DMS53 treated with DMSO at 0.1 percent for 48 hours (cell line): ENCODE measurements around the gene CPNE2.
"Not testable (repeated sequence)": the region's sequence is repeated elsewhere in the genome, so short reads cannot be mapped to it uniquely, and the experiment has no call there.

Source experiments
- DNase-seq: peaks from one replicate; lab custom pipeline; 2025; ENCODE audit not compliant: unreplicated experiment; lab: John Stamatoyannopoulos, UW

Gene CPNE2

GRCh38 chr16:57091975-57092785 lies at the start of gene CPNE2:
Gene CPNE2, plus strand, starts transcription at chr16:57092583. Its CDS starts 18,160 bp downstream, at chr16:57110743.
- DNase-seq: peak; percentile 24

GRCh38 chr16:57043248-57043647 lies 49.1 kb upstream of the CPNE2 start:
- no peak for DNase-seq

DNA sequence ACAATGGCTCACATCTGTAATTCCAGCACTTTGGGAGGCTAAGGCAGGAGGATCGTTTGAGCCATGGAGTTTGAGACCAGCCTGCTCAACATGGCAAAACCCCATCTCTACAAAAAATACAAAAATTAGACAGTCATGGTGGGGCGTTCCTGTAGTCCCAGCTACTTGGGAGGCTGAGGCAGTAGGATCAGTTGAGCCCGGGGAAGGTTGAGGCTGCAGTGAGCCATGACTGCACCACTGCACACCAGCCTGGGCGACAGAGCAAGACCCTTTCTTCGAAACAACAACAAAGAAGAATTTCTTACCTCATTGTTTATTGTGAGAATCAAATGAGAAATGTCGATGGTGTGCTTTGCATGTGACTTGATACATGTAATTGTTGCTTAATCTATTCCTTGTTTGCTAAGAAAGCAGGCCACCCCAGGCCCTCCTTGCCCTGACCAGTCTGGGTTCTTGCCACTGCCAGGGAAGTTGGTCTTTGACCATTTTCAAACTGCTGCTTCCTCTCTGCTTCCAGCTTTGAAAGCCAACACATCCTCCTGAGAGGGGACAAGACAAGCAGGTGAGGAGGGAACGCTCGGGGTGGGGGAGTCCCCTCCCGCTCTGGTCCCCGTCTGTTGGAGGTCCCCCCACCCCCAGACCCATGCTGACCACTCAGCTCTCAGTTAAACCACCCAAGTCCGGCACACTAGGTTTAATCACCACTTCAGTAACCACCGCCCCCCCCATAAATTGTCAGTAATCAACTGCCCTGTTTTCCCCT lies 47.3 kb upstream of the CPNE2 start:
- DNase-seq: no peak

GRCh38 chr16:57045694-57046381 lies 46.5 kb upstream of the CPNE2 start:
- no peak for DNase-seq

DNA sequence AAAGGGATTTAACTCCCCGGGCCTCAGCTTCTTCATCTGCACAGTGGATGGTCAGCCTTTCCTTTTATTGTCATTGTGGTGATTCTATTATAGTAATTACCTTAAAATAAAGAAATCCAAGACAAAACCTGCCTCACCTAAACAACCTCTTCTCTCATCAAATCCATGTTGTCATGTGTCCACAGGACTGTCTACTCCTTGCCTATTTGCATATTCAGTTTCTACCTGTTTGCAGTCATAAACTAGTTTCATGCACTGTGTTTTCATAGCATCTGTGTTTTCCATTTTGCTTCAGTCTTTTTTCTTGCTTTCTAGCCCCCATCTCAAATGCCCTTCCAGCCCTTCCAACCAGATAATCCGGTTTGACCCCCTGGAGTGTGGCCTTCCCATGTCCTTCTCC lies 44.3 kb upstream of the CPNE2 start:
- no peak for DNase-seq

DNA sequence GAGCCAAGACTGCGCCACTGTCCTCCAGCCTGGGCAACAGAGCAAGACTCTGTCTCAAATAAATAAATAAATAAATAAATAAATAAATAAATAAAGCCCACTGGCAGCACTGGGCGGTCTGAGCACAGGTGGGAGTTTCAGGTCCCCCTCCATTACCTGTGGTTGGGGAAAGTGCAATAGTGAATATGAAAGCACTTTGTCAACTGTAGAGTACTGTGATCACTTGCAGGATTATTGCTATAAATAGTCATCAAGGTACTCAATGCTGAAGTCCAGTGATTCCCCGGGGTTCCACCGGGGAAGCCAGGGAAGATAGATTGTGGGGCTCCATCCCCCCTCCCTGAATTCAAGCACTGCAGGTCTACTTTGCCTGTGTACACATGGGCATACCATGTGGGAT lies 42.7 kb upstream of the CPNE2 start:
- no peak for DNase-seq

GRCh38 chr16:57051696-57052228 lies 40.6 kb upstream of the CPNE2 start:
- no peak for DNase-seq

DNA sequence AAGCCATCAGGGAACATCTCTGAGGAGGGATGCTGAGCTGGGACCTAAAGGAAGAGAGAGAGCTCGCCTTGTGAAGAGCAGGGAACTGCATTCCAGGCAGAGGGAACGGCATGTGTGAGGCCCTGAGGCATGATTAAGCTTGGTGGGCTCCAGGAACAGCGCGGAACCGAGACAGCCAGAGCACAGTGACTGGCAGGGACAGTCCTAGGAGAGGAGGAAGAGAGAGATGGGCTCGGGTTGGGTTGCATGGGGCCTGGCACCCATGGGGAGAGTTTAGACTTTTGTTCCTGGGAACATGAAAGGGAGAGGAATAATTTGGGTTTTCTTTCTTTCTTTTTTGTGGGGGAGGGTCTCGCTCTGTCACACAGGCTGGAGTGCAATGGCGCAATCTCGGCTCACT lies 39.2 kb upstream of the CPNE2 start:
- DNase-seq: no peak

DNA sequence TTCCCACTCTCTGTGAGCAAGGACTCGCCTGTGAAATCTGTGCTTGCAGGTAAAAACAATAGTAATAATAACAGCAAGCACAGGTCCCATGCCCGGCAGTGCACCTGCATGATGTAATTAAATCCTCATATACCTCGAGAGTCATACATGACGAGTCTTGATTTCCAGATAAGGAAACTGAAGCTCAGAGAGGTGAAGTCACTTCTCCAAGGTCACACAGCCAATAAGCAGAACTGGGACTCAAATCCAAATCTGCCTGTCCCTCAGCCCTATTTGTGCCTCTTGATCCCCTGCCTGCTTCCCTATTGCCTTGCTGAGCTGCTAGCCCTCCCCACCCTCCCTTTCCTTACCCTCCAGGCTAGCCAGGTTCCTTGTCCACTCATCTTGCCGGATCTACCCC lies 38.0 kb upstream of the CPNE2 start:
- DNase-seq: no peak

- DNase-seq: no peak
These were observed 37.6 kb upstream of the CPNE2 start for GRCh38 chr16:57054771-57055170.

GRCh38 chr16:57055671-57056070 lies 36.7 kb upstream of the CPNE2 start:
- DNase-seq: no peak

- DNase-seq: no peak
These were observed 34.0 kb upstream of the CPNE2 start for GRCh38 chr16:57058291-57058861.

DNA sequence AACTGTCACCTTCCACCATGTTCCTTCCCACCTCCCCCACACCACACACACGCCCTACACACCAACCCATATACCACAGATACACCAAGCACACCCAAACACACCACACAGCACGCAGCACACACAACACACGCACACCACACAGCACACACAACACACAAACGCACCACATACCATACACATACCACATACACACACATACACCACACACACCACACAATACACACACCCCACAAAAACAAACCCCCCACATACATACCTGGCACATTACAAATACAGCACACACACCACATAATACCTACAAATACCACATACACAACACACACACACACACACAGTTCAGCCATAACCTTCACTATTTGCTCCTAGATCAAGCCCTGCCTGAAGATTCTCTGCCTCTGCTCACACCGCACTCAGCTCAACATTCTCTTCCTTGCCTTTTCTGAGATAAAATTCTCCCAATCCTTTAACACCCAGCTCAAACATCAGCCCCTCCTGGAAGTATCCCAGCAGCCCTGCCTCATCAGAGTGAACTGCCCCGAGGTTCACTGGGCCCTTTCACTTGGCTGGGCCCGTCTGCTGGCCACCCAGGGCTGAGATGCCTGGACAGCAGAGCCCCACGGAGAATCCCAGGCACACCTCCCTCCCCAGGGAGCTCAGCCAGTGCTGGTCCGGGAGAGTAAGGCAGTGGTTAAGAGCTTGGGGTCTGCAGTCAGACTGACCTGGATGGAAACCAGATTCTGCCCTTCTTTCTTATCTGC lies 31.9 kb upstream of the CPNE2 start:
- no peak for DNase-seq

DNA sequence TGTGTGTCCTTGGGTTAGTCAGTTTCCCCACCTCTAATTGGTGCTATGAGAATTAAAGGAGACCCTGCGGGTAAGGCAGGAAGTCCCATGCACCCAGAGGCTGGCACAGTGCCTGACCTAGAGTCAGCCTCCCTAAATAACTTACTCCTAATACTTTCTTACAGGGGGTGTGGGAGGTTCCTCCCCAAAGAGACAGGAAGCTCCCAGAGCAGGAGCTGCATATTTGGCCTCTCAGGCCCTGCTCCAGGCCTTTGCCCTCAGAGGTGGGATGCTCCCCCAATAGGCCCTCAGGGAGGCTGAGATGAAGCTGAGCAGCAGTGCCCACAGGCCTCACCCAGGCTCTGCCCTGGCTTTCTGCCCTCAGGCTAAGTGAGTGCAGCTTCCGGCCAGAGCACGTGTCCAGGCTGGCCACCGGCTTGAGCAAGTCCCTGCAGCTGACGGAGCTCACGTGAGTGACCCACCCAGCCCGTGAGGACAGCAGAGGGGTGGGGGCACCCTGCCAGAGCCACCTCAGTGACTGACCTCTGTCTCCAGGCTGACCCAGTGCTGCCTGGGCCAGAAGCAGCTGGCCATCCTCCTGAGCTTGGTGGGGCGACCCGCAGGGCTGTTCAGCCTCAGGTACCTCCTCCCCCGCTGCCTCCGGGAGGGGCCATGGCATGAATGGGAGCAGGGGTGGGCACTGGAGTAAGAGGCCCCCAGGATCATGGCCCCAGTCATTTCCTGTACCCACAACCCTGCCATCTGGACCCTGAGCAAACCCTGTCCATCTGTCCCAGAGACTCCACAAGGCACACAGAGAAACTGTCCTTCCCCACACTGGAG lies 31.1 kb upstream of the CPNE2 start:
- DNase-seq: no peak

DNA sequence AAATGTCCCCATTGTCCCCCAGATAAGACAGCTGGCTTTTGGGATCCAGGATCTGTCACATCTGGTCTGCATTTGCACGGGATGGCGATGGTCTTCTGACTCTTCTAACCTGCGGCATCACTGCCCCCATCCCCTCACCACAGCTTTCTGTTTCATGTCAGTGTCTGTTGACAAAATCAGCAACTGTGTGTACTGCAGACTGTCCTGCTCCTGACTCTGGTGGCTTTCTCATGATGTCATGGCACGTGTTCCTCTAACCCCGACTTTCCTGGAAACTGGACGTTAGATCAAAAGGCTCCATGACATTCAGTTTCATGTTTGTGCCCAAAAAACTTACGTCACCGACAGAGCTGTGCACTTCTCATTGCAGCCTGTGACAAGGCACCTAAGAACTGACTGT lies 30.1 kb upstream of the CPNE2 start:
- no peak for DNase-seq

DNA sequence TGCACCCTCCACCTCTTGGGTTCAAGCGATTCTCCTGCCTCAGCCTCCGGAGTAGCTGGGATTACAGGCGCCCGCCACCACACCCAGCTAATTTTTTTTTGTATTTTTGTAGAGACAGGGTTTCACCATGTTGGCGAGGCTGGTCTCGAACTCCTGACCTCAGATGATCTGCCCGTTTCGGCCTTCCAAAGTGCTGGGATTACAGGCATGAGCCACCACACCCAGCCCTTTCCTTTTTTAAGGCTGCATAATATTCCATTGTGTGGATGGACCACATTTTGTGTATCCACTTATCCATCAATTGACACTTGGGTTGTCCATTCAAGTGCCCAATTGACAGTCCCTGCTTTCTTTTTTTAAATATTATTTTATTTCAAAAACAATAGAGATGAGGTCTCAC lies 29.2 kb upstream of the CPNE2 start:
- not testable (repeated sequence) for DNase-seq

DNA sequence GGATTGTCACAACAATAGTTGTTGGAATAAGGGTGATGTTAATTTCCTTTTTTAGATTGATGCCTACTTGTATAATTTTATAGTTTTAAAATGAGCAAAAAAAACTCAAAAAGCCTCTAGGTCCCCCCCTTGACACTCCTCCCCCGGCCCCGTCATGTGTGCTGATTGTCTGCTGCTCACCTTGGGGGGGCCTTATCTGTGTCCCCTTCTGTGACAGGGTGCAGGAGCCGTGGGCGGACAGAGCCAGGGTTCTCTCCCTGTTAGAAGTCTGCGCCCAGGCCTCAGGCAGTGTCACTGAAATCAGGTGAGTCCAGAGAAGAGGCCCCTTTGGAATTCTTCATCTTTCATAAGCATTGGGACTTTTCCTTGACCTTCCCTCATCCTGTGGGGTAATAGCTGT lies 27.4 kb upstream of the CPNE2 start:
- no peak for DNase-seq

DNA sequence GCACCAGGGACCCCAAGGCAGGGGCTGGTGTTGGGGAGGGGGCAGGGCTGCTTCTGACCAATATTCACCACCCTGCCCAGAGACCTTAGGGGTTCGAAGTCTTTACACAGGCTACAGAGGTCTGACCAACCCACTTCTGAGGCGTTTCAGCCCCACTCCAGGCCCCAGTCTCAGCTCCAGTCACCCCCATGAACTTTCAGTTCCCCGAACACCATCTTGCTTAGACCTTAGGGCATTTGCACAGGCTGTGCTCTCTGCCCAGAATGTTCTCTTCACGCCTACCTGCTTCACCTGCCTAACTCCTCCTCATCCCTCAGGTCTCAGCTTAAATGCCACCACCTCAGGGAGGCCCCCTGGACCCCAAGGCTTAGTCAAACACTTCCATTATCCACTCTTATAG lies 25.8 kb upstream of the CPNE2 start:
- no peak for DNase-seq

- no peak for DNase-seq
These were observed 25.0 kb upstream of the CPNE2 start for GRCh38 chr16:57067347-57067746.

GRCh38 chr16:57069053-57069452 lies 23.3 kb upstream of the CPNE2 start:
- DNase-seq: no peak
